ENCODE data around the gene UBE2D2.

DNA sequence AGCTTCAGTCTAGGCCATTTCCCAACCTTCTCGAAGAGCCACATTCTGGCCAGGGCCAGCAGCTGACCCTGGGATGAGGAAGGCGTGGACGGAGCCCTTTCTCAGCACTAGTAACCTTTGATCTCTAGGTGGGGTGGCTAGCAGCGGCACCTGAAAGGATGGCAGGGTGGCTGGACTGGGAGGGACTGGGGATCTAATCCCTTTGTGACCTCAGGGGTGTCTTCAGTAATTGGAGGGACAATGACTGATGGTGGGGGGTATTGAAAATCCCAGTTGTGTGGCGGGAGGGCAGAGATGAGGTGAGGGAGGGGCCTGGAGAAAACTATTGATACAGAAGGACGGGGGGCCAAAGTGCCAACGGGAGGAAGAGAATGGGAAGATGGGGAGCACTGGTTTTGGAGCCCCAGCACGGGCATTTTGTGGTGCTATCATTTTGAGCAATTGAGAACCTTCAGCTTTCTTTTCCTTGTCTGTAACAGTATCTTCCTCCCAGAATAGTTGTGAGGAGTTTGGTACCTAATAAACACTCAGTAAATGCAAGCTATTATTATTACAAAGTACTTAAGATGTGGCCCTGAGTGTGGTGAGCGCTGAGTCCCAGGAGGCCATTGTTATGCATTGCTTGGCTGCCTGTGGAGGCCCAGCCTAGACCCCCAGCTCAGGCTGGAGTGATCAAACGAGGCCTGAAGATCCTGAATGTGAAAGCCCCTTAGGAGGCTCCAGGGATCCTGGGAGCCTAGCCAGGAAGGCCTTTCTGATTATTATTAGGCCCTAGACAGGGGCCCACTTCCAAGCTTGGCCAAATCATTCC, 37.3 kb upstream of the UBE2D2 start:
- TF ChIP-seq CTCF (conservative IDR thresholded peaks at IDR 0.05; ENCODE audit: low read length) (no peak), EZH2phosphoT487 (IDR thresholded peaks at IDR 0.05; ENCODE audit: borderline replicate concordance, low read depth, low read length) (no peak)
